Head of caudate nucleus (tissue), 42 donors: ENCODE results near the gene STEAP3.

Source experiments
- DNase-seq, 42 donors: peaks; one replicate each; pipeline versions ENCODE4 v3.0.0 to v3.0.0-alpha.2; 2020 to 2021; ENCODE audit warnings: mixed read lengths in 7 of 42
- intact Hi-C: fragments of 100-400 bp; cut with DNase I; formaldehyde crosslinking; loops from one replicate; pipeline ENCODE4 v1.15.0; 2022

The STEAP3 gene

DNA sequence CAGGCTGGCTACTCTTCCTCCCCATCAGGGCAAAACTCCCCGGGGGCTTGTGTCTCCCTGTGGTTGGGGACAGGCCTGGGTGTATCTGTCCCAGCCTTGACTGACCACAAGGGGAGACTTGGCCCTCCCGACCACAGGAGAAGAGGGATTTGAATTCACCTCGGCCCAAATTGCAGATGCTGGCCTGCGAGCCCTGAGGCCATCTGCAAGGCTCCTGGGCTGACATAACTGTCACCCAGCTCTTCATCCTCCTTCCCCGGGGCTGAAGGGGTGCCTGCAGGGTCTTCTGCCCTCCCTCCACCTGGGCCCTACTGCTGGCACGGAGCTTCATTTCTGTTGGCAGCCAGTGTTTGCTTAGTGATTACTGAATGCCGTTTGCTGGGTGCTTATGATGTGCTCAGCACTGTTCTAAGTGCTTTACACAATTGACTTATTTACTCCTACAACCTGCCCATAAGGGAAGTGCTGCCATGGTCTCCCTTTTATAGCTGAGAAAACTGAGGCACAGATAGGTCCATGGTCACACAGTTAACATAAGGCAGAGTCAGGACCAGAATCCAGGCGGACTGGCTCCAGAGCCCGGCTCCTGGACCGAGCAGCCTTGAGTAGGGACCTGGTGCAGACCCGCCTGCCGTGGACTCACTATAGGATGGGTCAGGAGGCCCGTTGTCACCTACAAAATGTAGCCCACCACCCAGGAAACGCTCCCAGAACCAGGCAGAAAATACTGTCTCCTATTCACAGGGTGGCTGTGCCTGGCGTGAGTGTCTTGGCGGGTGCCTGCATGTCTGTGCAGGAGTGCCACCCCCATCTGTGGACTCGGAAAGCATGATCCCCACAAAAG lies 18.9 kb downstream of the STEAP3 start:
- DNase-seq = no peak
- intact Hi-C loops = no loop called here

DNA sequence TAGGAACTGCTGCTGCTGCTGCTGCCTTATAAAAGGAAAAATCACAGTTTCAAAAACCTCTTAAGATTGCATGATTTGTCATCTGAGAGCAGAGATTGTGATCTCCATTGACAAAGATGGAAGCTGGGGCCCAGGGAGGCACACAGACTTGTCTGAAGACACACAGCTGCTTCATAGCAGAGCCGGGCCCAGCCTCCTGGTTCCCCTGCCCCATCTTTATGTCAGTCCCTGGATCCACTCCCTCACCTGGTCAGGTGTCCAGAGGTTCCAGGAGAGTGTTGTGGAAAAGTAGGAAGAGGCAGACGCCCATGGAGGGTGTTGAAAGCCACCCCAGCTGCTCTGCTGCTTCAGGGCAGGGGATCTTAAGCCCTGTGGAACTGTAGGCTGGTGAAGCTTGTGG lies 20.0 kb downstream of the STEAP3 start:
- DNase-seq = no peak
- intact Hi-C loops = no loop called here

- peak in 1 of 42 donors; percentile 19 for DNase-seq
- intact Hi-C loops = no loop called here
Observed at GRCh38 chr2:119245076-119245840, 21.6 kb downstream of the STEAP3 start.

DNA sequence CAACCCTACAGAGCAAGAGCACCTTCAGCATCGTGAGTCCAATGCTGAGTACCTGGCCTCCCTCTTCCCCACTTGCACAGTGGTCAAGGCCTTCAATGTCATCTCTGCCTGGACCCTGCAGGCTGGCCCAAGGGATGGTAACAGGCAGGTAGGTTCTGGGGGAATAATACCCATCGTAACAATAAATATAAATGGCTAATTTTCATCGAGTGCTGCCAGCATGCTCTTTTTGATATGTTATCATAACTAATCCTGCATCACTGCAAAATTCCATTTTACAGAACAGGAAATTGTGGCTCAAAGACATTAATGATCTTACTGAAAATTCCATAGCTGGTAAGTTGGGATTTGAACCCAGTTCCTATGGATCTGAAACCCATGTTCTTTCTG lies 22.2 kb downstream of the STEAP3 start:
- DNase-seq = no peak
- intact Hi-C loops = no loop called here

- DNase-seq = peak in 4 of 42 donors; percentile 2 to 22 (median 8)
- intact Hi-C loops = no loop called here
Observed at GRCh38 chr2:119246884-119247843, 23.5 kb downstream of the STEAP3 start.

GRCh38 chr2:119247844-119248271 lies 24.2 kb downstream of the STEAP3 start:
- intact Hi-C loops = no loop called here
- peak in 2 of 42 donors; percentile 19 to 20 for DNase-seq

- intact Hi-C loops = no loop called here
- peak in 3 of 42 donors; percentile 10 to 20 (median 14) for DNase-seq
Observed at GRCh38 chr2:119248311-119248710, 24.7 kb downstream of the STEAP3 start.

- intact Hi-C loops = no loop called here
- peak in 3 of 42 donors; percentile 1 to 9 (median 2) for DNase-seq
Observed at GRCh38 chr2:119248751-119249150, 25.1 kb downstream of the STEAP3 start.

DNA sequence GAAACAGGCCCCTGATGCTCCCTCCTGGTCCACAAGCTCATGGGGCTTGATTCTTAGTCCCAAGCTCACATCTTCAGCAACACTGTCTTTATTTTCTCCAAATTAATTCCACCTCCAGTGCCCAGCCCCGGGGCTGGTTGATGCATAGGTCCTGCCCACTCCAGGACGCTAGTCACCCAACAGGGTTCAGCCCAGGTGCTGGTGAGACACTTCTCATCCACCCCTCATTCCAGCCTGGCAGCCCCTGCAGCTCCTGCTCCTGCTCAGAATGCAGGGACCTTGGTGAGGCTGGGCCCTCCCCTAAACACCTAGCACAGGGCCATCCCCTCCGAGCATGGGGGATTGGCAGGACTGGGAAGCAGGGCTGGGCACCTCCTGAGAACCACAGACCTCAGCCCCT lies 25.7 kb downstream of the STEAP3 start:
- intact Hi-C loops = no loop called here
- peak in 2 of 42 donors; percentile 2 to 24 for DNase-seq

- intact Hi-C loops = no loop called here
- peak in 9 of 42 donors; percentile 1 to 29 (median 10) for DNase-seq
Observed at GRCh38 chr2:119249855-119250717, 26.5 kb downstream of the STEAP3 start.

DNA sequence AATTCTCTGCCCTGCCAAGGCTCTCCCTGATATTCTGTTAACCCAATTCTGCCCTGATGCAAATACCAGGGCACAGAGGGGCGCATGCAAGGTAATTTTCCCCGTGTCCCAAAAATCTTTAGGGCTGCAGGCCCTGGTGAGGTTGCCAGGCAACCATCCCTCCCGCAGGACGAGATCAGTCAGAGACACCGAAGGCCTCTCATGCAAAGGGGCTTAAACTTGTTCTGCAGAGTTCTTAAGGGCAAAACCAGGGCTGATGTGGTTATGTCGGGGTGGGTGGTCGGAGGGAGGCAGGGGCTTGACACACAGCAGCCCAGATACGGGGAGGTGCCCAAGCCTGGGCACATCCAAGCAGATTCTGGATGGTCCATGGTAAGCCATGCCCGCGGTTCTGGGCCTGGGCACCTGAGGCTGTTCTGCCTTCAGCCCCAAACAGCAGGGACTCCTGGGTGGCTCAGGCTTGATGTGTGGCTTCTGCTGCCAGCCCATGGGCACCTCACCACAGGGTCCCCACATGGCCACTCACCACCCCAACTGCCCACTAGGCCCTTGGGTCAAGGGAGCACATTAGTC lies 27.2 kb downstream of the STEAP3 start:
- intact Hi-C loops = no loop called here
- DNase-seq = peak in 8 of 42 donors; percentile 1 to 37 (median 12)

DNA sequence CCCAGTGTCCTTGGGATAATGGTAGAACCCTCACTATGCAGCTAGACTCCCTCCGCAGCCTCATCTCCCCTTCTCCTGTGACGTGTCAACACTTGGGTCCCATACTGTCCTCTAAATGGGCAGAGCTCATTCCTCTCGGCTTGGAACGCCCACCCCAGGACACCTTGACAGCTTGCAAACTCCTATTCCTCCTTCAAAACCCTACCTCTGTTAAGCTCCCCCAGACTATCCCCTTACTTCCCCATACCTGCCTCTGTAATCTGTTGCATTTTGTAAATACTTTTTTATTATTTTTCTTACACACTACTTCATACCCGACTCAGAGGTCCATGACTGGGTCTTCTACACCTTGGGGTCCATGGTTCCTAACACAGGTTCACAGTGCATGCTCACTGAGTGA lies 28.0 kb downstream of the STEAP3 start:
- intact Hi-C loops = no loop called here
- DNase-seq = peak in 2 of 42 donors; percentile 0 to 3

GRCh38 chr2:119252186-119253113 lies 28.8 kb downstream of the STEAP3 start:
- intact Hi-C loops = no loop called here
- DNase-seq = peak in 5 of 42 donors; percentile 16 to 45 (median 18)

GRCh38 chr2:119253114-119253702 lies 29.6 kb downstream of the STEAP3 start:
- intact Hi-C loops = no loop called here
- DNase-seq = peak in 2 of 42 donors; percentile 6 to 16

- DNase-seq = peak in 3 of 42 donors; percentile 7 to 34 (median 9)
- intact Hi-C loops = no loop called here
Observed at GRCh38 chr2:119253760-119254600, 30.3 kb downstream of the STEAP3 start.
